ENCODE data around the gene CDKAL1.

DNA sequence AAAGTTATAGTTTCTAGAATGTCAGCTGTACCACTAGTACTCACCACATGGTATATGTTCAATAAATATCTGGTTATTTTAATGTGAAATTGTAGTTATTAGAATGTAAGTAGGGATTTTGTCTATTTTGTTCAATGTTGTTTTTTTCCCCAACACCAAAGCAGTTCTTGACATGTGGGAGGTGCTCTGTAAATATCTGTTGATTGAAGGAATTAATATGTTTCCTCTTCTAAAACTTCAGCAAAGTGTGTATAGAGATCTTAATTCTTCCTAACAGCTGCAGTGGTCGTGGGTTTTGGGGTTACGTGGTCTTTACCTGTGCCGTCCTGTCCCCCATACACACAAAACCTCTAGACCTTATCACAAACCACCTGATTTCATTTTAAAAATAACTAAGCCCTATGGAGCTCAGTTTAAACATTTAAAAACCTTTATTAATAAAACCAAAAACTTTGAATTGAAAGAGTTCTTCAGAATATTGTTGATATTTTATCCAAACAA is 587.4 kb downstream of the CDKAL1 start:
- TF ChIP-seq CTCF (IDR thresholded peaks at IDR 0.05; ENCODE audit: borderline replicate concordance, extremely low read depth, low read length, poor library complexity, severe bottlenecking) (no peak), EZH2 (IDR thresholded peaks at IDR 0.05; ENCODE audit: borderline replicate concordance, low read depth, low read length, severe bottlenecking) (no peak)

All from DND-41 (cell line).